Measurements from ENCODE around the gene GOLGA6A.
"Not testable (repeated sequence)": the region's sequence is repeated elsewhere in the genome, so short reads cannot be mapped to it uniquely, and the experiment has no call there.

The GOLGA6A gene

DNA sequence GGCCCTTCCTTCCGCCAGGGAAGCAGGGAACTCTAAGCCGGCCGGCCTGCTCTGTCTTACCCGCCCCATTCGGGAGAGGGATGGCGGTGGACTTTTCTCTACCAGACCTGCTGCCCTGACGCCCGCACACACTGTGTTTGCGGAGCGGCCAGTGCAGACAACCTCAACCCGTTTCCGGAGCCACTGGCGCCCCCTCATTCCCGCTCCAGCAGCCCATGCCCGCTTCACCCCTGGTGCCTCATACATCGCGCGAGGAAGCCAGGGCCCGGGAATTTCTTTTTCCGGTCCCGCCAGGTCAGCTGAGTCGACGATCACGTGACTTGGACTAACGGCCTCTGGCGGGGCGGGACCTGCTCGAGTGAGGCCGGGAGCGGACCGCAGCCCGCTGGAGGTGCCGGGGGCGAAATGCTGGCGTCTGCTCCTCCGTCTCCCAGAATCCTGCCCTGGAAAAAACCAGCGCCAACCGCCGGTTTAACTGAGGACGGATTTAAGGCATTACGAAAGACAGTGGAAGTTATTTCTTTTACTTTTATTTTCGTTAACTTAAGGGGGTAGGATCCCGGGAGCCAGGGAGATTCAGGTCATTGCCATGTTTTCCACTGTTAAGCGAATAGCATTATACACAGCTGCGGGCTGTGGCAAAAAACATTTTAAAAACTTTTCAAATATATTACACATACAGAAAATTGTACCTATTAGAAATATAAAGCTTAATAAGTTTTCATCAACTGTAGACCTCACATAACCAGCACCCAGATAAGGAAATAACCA is 17.8 kb upstream of the GOLGA6A start:
- DNase-seq (ENCODE audit: low read depth, low spot score), result peak; percentile 76

DNA sequence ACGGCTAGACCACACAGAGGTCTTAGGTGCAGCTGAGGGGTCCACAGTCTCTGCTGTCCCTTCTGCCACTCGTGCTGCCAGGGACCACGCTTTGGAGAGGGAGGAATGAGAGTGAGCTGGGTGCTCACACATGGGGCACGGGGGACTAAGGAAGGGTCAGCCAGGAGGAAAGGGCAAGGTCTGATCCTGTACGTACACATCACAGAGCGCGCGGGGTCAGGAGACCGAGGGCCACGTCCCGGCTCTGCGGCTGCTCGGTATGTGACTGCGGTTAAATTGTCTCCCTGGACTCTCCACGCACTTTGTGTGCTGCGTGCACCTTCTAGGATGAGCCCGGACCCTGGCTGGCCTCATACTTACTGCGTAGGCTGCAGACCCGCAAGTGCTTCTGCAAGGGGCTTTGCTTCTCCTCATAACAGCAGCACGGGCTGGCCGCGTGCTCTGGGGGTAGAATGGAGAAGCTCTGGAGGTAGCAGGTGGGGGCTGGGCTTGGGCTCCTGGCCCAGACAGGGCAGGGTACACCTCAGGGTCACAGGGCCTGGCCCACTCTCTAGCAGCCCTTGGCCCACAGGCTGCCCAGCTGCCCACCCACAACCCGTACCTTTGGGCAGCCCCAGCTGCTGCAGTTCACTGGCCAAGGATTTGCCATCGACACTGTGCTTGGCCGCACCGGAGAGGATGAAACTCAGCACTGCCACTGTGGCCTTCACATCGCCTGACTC is 14.6 kb upstream of the GOLGA6A start:
- not testable (repeated sequence) for DNase-seq (ENCODE audit: low read depth, low spot score)

DNA sequence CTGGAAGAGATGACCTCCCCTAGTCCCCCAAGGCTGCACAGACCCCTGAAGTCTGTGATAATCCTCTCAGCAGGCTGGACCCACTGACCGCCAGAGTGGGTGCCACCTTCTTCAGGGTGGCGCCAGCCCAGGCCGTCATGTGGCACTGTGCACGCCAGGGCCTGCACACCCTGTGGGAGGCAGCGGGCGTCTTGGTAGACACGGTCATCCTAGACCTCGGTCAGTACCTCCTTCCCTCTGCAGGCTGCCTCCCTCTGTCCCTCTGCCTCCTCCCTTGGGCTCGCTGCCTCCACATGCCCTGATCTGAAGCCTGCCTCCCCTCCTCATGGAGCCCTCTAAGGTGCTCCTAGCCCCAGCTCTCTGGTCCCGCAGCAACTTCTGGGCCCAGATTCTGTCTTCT is 13.3 kb upstream of the GOLGA6A start:
- DNase-seq (ENCODE audit: low read depth, low spot score), result not testable (repeated sequence)

DNA sequence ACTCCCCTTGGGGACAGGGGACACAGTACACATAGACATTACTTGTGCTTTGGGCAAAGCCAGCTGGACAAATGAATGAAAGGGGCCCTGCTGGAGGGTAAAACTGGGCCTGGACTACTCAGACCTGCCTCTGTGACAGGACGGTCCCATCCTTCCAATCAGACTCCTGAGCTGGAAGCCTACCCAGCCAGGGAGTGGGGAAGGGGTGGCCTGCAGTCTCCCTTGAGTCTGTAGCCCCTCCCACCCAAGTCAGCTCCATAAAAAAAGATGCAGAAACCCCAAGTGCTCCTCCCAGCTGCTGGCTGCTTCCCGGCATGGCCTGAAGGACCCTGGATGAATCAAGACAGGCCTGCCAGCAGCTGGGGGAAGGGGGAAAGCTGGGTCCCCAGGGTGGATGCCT is 12.2 kb upstream of the GOLGA6A start:
- not testable (repeated sequence) for DNase-seq (ENCODE audit: low read depth, low spot score)

DNA sequence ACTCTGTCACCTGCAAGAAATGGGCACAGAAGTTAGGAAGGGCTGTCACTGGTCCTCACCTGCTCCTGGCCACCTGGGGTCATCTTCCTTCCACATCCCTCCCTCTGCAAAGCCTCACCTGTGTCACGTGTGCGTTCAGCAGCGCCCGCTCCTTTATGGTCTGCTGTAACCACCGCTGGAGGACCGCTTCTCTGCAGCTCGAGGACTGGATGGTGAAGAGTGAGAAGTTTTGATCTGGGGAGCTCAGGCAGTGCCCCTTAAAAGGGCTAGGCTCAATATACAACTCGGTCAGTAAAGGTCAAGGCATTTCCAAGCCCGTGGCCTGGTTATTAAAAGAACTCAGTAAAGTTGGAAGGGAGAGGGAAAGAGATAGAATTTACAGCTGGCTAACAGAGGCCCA is 6.6 kb downstream of the GOLGA6A start:
- DNase-seq (ENCODE audit: low read depth, low spot score), result not testable (repeated sequence)

DNA sequence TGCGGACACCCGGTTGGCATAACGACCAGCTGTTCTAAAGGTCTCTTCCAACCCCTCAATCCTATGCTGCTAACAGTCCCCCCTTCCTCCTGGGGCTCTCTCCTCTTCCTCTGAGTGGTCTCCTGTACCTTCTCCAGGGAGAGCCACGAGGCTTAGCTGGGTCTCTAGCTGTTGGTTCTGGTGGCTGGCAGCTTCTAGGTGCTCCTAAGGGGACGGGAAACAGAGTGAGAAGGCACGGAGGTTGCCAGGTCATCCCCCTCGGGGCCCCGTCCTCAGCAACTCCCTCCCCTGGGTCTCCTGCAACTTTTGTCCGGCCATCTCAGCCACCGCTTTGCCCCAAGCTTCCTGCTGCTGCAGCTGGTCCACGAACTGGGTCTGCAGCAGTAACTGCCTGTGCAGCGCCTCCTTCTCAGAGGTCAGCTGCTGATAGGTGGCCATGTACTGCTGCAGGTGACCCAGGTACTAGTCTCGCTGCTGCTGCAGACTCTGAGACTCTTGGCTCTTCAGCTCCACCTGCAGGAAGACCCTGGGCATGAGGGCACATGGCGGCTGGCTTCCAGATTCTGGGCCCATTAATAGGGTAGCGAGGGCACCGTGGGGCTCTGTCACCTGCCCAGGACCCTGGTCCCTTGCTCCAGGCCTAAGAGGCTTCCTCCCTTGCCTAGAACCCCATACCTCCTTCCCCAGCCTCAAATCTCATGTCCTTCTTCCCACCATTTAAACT is 9.6 kb downstream of the GOLGA6A start:
- DNase-seq (ENCODE audit: low read depth, low spot score), result not testable (repeated sequence)

DNA sequence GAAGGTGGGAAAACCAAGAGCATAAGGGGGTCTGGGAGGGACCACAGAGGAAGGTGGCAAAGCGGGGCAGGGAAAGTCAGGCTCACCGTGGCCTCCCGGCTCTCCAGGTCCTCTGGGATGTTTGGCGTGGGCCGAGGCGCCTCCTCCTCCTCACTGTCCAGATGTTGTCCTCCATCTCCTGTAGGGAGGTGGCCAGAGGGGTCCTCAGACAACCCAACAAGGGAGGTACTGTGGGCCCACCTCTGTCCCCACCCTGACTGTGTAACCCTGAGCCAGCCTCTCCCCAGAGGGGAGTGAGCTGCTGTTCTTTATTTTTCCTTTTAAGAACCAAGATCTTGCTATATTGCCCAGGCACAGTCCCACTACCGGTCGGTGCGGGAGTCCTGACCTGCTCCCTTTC is 10.2 kb downstream of the GOLGA6A start:
- not testable (repeated sequence) for DNase-seq (ENCODE audit: low read depth, low spot score)

DNA sequence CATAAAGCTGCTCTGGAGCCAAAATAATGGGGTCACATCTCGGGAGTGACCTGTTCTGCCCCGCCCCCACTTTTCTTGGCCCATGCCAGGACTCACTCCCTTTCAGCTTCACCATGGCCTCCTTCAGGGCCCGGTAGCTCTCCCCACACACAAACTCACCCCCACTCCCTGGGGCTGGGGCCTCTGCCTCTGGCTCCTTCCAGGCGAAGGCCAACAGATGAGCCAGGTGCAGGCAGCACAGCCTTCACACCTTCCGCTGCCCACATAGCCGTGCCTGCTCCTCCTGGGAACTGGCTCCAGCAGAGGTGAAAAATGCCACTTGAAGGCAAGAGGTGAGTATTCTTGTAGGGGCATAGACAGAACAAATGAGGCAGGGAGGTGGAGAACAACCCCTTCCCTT is 10.7 kb downstream of the GOLGA6A start:
- not testable (repeated sequence) for DNase-seq (ENCODE audit: low read depth, low spot score)

DNA sequence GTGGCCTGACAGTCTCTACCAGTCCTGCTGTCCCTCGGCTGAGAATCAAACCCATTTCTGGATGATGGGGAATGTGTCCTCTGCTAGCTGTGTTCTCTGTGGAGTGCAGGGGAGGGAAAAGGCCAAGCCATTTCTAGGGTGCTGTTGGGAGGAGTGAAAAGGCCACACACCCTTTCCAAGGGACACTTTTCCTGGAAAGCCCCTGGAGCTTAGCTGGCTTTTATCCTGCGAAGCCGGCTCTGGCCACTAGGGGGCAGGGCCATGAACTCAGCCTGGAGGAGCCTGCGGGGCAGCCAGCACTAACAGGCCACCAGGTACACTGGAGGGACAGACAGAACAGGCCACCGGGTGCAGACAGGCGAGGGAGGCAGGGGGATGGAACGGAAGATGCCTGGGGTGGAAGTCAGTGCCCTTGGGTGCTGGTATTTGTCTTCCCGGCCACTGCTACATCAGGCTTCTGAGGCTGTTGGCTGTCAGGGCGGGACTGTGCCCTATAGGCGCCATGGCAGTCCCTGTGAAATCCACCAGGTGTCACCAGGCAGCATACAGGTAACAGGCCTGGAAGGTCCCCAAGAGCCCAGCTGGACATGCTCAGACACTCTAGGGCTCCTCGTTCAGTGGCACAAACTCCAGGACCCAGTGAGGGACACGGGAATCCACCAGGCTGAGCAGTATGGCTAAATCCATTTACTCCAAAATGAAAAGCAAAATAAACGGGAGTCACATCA is 16.5 kb downstream of the GOLGA6A start:
- DNase-seq (ENCODE audit: low read depth, low spot score), result not testable (repeated sequence)

DNA sequence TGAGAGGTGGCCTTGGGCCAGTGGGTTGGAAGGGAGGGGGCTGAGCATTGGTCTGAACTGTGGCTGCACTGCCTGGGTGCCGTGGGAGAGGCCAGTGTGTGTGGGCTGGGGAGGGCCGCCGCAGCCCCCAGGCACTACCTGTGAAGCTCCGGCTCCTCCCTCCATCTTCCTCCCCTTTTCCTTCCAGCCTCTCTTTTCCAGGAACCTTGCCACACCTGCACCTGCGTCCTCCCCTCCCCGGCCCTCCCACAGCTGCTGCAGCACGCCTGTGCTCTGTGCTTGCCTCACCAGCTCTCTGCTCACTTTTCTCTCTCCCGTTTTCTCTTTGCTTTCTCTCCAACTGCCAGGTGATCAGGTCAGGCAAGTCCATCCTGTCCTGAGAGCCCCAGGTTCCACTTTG is 17.5 kb downstream of the GOLGA6A start:
- DNase-seq (ENCODE audit: low read depth, low spot score), result not testable (repeated sequence)

DNA sequence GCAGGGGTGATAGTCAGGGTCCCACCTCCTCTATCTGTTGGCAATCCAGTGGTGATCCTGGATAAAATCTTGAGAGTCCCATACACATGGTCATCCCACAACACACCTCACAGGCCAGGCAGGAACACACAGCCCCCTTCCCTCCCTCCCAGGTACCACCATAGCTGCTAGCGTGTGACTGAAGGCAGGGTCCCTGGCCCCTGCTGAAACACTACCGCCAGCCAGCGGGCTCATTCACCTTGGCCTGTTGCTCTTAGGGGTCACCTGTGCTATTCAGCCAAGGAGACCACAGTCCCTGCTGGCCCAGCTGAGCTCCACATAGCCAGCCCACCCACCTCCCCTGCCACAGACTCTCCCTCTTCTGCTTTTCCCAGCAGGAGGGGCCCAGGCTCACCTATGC is 18.2 kb downstream of the GOLGA6A start:
- DNase-seq (ENCODE audit: low read depth, low spot score), result not testable (repeated sequence)

DNA sequence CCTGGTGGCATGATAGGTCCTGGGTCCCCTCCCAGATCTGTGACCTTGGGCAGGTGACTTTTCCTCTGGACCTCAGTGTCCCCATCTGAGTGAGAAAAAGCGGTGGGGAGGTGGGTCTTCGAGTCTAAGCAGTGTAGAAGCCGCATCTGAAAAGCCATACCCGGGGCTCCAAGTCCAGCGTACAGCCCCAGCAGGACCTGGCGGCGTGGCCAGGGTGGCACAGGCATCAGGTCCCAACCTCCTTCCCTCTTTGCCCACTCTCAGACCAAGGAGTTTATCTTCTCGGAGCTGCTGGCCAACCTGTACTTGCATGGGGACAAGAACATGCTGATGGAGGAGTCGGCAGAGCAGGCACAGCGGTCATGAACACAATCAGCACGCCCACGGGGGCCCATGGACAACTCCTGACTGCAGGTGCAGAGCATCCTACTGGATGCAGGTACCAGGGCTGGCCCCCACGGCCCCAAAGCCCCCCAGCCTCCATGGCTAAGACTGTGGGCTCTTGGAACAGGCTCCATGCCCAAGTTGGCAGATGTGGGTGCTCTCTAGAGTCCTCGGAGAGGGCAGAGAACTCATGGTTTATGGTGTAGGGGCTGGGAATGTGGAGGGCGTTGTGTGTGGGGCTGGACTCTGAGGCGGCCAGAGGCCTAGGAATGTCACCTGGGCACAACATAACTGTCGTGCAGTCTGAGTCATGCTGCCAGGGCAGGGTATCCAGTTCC is 18.8 kb downstream of the GOLGA6A start:
- DNase-seq (ENCODE audit: low read depth, low spot score), result not testable (repeated sequence)

DNA sequence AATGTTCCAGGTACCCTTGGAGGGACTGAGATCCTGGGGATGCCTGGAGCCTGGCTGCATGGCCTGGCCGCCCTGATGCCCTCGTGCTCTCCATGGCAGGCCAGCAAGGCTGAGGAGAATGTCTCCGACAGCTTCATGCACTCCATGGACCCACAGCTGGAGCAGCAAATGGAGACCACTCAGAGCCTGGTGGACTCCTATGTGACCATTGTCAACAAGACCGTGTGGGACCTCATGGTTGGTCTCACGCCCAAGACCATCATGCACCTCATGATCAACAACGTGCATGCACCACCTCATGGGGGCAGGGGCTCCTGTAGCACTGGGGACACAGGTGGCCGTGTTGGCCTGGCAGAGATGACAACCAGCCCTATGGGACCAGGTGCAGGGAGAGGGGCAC is 19.7 kb downstream of the GOLGA6A start:
- DNase-seq (ENCODE audit: low read depth, low spot score), result no peak

DNA sequence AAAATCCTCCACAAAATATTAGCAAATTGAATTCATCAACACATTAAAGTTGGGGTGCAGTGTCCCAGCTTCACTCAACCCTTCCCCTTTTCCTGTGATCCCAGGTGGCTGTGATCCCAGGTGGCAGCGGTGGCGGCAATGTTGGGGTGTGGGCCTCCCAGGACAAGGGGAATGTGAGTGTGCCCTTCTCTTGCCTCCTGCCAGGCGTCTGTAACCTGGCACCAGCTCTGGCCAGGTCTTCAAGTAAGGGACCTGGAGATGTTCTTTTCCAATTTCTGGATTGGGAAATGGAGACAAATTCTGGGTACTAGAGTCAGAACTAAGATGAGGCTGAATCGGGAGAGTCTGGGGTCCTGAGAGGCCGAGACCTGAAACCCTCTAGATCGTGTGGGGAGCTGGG is 20.1 kb downstream of the GOLGA6A start:
- DNase-seq (ENCODE audit: low read depth, low spot score), result no peak

DNA sequence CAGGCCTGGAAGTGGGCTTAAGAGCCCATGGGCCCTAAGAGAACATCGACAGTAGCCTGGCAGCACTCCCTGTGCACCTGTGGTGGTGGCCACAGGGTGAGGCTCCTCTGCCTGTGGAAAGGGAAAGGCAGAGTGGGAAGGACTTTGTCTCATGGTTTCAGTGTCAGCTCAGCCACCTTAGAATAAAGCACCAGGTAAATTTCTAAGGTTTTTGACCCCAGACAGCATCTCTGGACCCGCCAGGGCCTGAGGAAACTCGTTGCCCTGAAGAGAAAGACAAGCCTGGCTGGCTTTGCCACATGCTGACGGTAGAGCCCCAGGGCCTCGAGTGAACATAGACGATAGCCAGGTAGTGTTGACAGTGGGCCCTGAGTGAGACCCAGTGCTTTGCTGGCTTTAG is 22.1 kb downstream of the GOLGA6A start:
- DNase-seq (ENCODE audit: low read depth, low spot score), result no peak

DNA sequence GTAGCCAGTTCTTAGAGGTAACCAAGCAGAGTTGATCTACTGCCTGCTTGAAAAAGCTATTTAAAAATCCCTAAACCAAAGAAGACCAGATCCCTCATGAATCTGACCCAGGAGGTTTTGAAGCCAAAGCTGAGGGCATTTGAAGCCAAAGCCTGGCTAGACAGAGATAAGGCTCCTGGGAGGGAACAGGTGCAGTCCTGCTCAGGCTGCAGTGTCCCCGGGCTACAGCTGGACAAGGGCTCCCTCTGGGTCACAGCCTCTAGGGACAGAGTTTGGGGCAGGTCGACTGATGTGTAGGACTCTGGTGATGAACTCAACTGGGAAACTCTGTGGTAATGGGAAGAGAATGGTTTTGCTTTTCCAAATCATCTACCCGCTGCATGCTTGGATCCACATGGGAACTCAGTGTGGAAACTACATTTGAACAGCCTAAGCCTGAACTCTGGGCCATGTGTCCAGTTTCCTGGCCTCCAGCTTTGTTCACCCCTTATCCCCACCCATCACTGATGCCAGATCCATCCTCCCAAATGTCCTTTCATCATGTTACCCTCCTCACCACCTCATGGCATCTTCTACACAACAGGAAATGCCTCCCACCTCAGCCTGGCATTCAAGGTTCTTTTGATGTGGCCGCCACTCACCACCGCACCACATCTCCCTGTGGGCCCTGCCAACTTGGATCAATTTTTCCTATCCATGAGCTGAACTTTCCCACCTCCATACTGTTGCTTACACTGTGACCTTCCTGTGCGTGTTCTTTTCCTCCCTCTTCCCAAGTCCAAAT is 23.1 kb downstream of the GOLGA6A start:
- not testable (repeated sequence) for DNase-seq (ENCODE audit: low read depth, low spot score)

DNA sequence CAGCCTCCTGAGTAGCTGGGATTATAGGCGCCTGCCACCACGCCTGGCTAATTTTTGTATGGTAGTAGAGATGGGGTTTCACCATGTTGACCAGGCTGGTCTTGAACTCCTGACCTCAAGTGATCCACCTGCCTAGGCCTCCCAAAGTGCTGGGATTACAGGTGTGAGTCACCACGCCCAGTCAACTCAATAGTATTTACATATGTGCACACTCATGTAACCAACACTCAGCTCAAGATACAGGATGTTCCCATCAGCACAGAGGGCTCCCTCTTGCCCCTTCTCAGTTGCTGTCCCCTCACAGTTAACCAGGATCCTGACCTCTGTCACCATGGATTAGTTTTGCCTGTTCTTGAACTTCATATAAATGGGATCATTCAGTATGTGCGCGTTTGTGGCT is 26.0 kb downstream of the GOLGA6A start:
- DNase-seq (ENCODE audit: low read depth, low spot score), result not testable (repeated sequence)

DNA sequence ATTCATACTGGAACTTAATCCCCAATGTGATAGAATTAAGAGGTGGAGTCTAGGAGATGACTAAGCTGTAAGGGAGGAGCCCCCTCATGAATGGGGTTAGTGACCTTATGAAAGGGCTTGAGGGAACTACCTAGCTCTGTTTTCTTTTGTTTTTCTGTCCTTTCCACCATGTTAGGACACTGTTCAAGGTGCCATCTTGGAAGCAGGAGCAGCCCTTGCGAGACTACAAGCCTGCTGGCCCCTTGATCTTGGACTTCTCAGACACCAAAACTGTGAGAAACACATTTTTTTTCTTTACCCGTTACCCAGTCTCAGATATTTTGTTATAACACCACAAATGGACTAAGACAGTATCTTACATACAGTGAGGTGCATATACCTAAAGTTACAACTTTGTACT is 26.5 kb downstream of the GOLGA6A start:
- no peak for DNase-seq (ENCODE audit: low read depth, low spot score)

DNA sequence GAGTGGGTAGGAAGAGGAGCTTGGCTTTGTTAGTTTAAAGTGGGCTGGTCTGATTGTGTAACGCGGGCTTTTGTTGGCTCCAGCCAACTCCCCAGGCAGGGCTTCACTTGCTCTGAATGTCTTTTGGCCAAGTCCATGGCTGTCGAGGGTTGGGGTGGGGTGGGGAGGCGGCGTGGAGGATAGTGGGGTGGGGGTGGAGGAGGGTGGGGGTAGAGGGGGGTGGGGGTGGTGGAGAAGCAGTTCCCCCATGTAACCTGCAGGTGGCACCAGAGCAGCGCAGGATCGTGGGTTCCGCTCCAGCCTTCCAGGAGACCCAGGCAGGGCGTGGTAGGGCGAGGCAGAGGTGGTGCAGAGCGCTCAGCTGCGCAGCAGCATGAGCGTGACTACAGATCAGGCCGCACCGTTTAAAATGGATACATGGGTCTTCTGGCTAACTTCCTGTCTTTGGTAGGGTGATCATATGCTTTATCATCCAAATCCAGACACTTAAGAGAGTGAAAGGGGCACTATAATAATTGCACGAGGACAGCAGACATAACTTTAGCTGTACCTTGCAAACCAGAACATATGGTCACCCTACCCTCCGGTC is 28.3 kb downstream of the GOLGA6A start:
- DNase-seq (ENCODE audit: low read depth, low spot score), result no peak

DNA sequence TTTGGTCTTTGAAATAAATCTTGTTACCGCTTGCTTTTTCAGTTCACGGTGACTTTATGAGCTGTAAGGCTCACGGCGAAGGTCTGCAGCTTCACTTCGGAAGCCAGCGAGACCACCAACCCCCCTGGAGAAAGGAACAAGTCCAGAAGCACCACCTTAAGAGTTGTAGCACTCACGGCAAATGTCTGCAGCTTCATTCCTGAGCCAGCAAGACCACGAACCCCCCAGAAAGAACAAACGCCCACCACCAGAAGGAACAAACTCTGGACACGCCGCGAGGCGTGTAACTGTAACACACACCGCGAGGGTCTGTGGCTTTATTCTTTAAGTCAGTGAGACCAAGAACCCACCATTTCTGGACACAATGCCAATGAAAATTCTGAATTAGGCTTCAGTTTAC is 28.8 kb downstream of the GOLGA6A start:
- DNase-seq (ENCODE audit: low read depth, low spot score), result no peak

Measured in brain pericyte (primary cell).